ENCODE data around the gene HBA2.

Gene HBA2

DNA sequence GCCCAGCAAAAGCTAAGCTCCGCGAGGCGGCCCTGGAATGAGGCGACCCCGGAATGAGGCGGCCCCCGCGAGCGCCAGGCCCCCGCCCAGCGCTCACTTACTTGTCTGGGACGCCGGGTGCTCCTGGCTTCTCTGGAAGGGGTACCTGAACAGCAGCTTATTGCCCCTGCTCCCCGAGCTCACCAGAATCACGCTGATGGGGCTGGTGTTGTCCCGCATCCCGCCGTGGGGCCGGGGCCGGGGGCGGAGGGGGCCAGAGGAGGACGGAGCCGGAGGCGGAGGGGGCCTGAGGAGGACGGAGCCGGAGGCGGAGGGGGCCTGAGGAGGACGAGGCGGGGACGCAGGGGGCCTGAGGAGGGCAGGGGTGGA, 34.6 kb upstream of the HBA2 start:
- ATAC-seq = peak; percentile 61
- no peak for TF ChIP-seq OSR1 (CRISPR knock-in tag; IDR thresholded peaks at IDR 0.05)
- TF ChIP-seq, protein P1, sequence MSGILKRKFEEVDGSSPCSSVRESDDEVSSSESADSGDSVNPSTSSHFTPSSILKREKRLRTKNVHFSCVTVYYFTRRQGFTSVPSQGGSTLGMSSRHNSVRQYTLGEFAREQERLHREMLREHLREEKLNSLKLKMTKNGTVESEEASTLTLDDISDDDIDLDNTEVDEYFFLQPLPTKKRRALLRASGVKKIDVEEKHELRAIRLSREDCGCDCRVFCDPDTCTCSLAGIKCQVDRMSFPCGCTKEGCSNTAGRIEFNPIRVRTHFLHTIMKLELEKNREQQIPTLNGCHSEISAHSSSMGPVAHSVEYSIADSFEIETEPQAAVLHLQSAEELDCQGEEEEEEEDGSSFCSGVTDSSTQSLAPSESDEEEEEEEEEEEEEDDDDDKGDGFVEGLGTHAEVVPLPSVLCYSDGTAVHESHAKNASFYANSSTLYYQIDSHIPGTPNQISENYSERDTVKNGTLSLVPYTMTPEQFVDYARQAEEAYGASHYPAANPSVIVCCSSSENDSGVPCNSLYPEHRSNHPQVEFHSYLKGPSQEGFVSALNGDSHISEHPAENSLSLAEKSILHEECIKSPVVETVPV (CRISPR knock-in tag; IDR thresholded peaks at IDR 0.05) = no peak
- no peak for TF ChIP-seq GLIS3 (CRISPR knock-in tag; IDR thresholded peaks at IDR 0.05)
- TF ChIP-seq SNAI2 (CRISPR knock-in tag; IDR thresholded peaks at IDR 0.05) = no peak
- no peak for TF ChIP-seq TCF4 (CRISPR knock-in tag; IDR thresholded peaks at IDR 0.05; ENCODE audit: borderline replicate concordance)
- TF ChIP-seq, protein P2, sequence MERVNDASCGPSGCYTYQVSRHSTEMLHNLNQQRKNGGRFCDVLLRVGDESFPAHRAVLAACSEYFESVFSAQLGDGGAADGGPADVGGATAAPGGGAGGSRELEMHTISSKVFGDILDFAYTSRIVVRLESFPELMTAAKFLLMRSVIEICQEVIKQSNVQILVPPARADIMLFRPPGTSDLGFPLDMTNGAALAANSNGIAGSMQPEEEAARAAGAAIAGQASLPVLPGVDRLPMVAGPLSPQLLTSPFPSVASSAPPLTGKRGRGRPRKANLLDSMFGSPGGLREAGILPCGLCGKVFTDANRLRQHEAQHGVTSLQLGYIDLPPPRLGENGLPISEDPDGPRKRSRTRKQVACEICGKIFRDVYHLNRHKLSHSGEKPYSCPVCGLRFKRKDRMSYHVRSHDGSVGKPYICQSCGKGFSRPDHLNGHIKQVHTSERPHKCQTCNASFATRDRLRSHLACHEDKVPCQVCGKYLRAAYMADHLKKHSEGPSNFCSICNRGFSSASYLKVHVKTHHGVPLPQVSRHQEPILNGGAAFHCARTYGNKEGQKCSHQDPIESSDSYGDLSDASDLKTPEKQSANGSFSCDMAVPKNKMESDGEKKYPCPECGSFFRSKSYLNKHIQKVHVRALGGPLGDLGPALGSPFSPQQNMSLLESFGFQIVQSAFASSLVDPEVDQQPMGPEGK (CRISPR knock-in tag; IDR thresholded peaks at IDR 0.05; ENCODE audit: borderline replicate concordance) = no peak
- TF ChIP-seq ZFP30 (CRISPR knock-in tag; IDR thresholded peaks at IDR 0.05) = no peak
- TF ChIP-seq RARB (CRISPR knock-in tag; IDR thresholded peaks at IDR 0.05) = no peak
- no peak for TF ChIP-seq ARNTL (CRISPR knock-in tag; IDR thresholded peaks at IDR 0.05; ENCODE audit: borderline replicate concordance, low read depth)
- no peak for TF ChIP-seq ESRRG (CRISPR knock-in tag; IDR thresholded peaks at IDR 0.05)
- TF ChIP-seq CSDC2 (CRISPR knock-in tag; IDR thresholded peaks at IDR 0.05) = no peak
- no peak for TF ChIP-seq ZNF70 (CRISPR knock-in tag; IDR thresholded peaks at IDR 0.05)
- TF ChIP-seq ZNF565 (CRISPR knock-in tag; conservative IDR thresholded peaks at IDR 0.05; ENCODE audit: low read depth) = no peak
- TF ChIP-seq, protein P3, sequence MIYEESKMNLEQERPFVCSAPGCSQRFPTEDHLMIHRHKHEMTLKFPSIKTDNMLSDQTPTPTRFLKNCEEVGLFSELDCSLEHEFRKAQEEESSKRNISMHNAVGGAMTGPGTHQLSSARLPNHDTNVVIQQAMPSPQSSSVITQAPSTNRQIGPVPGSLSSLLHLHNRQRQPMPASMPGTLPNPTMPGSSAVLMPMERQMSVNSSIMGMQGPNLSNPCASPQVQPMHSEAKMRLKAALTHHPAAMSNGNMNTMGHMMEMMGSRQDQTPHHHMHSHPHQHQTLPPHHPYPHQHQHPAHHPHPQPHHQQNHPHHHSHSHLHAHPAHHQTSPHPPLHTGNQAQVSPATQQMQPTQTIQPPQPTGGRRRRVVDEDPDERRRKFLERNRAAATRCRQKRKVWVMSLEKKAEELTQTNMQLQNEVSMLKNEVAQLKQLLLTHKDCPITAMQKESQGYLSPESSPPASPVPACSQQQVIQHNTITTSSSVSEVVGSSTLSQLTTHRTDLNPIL (CRISPR knock-in tag; IDR thresholded peaks at IDR 0.05; ENCODE audit: low read depth) = no peak
- no peak for TF ChIP-seq ZFP3 (CRISPR knock-in tag; IDR thresholded peaks at IDR 0.05)

DNA sequence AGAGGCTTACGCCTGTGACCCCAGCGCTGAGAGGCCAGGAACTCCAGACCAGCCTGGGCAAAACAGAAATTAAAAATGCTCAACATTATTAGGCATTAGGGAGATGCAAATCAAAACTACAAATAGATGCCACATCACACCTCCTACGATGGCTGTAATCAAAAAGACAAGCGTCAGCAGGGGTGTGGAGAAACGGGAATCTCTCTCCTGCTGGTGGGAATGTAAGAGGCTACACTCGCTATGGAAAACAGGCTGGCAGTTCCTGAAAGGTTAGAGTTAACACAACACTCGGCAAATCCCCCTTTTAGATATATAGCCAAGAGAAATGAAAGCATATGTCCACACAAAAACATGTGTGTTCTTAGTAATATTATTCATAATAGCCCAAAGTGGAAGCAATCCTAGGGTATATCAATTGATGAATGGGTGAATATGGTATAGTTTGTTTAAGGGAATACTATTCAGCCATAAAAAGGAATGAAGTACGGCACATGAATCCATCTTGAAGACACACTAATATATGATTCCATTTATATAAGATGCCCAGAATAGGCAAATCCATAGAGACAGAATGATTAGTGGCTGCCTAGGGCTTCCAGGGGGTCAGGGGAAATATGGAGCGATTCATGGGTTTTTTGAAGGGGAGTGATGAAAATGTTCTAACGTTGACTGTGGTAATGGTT, 32.4 kb upstream of the HBA2 start:
- TF ChIP-seq ESRRG (CRISPR knock-in tag; IDR thresholded peaks at IDR 0.05) (no peak), PPARA (CRISPR knock-in tag; IDR thresholded peaks at IDR 0.05; ENCODE audit: borderline replicate concordance) (no peak), OSR1 (CRISPR knock-in tag; IDR thresholded peaks at IDR 0.05) (no peak), ARNTL (CRISPR knock-in tag; IDR thresholded peaks at IDR 0.05; ENCODE audit: borderline replicate concordance, low read depth) (no peak), TOX (CRISPR knock-in tag; IDR thresholded peaks at IDR 0.05; ENCODE audit: borderline replicate concordance) (no peak)
- TF ChIP-seq, protein P3 (CRISPR knock-in tag; IDR thresholded peaks at IDR 0.05; ENCODE audit: low read depth) = no peak
- TF ChIP-seq, protein P4, sequence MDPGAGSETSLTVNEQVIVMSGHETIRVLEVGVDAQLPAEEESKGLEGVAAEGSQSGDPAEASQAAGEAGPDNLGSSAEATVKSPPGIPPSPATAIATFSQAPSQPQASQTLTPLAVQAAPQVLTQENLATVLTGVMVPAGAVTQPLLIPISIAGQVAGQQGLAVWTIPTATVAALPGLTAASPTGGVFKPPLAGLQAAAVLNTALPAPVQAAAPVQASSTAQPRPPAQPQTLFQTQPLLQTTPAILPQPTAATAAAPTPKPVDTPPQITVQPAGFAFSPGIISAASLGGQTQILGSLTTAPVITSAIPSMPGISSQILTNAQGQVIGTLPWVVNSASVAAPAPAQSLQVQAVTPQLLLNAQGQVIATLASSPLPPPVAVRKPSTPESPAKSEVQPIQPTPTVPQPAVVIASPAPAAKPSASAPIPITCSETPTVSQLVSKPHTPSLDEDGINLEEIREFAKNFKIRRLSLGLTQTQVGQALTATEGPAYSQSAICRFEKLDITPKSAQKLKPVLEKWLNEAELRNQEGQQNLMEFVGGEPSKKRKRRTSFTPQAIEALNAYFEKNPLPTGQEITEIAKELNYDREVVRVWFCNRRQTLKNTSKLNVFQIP (CRISPR knock-in tag; IDR thresholded peaks at IDR 0.05; ENCODE audit: borderline replicate concordance, low read depth) = no peak
- no peak for ATAC-seq

DNA sequence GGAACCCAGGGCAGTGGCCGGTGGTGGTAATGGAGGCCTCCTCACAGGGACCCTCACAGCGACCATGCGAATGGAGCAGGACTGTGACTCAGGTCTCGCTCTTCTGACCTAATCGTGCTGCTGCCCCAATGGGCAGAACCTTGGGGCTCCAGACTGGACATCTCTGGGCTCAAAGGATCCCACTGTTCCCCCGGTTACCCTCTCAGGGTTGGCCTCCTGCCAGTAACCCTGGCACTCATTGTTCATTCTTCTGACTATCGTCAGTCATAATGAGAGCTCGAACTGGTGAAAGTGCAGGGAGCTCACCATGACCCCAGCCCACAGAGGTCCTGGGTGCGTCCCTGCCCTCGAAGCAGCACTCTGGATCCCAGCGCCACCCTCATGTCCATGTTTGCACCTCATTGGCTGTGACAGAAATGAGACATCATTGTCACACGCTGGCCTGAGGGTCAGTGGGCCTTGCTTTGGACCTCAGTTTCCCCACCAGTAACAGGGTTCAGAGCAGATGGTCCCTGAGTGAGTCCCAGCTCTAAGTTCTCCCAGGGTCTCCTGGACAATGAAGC, 30.2 kb upstream of the HBA2 start:
- ATAC-seq = no peak
- TF ChIP-seq PPARA (CRISPR knock-in tag; IDR thresholded peaks at IDR 0.05; ENCODE audit: borderline replicate concordance) = no peak

DNA sequence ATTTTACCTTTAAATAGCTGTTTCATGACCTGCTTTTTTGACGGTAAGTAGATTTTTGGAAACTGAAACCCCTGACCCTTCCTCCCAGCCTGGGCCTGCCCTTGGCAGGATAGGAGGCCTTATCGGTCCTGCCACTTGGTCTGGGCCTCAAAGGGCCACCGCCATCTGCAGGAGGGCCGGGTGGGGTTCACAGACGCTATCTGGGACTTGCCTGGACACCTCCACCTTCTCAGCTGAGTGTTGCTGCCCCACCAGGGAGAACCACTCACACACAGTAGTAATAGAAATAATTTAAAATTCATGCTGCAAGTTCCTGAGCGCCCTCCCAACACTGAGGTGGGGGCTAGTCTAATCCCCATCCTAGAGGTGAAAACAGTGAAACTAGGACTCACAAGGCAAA, 29.6 kb upstream of the HBA2 start:
- no peak for ATAC-seq
- no peak for TF ChIP-seq ESRRG (CRISPR knock-in tag; IDR thresholded peaks at IDR 0.05)
- TF ChIP-seq, protein P1 (CRISPR knock-in tag; IDR thresholded peaks at IDR 0.05) = no peak
- TF ChIP-seq TCF4 (CRISPR knock-in tag; IDR thresholded peaks at IDR 0.05; ENCODE audit: borderline replicate concordance) = no peak
- no peak for TF ChIP-seq TOX (CRISPR knock-in tag; IDR thresholded peaks at IDR 0.05; ENCODE audit: borderline replicate concordance)
- no peak for TF ChIP-seq ZNF565 (CRISPR knock-in tag; conservative IDR thresholded peaks at IDR 0.05; ENCODE audit: low read depth)
- TF ChIP-seq BACH2 (CRISPR knock-in tag; IDR thresholded peaks at IDR 0.05; ENCODE audit: borderline replicate concordance) = no peak
- TF ChIP-seq ZNF70 (CRISPR knock-in tag; IDR thresholded peaks at IDR 0.05) = no peak
- TF ChIP-seq, protein P2 (CRISPR knock-in tag; IDR thresholded peaks at IDR 0.05; ENCODE audit: borderline replicate concordance) = no peak
- no peak for TF ChIP-seq CSDC2 (CRISPR knock-in tag; IDR thresholded peaks at IDR 0.05)
- no peak for TF ChIP-seq ZC3H10 (CRISPR knock-in tag; IDR thresholded peaks at IDR 0.05)
- TF ChIP-seq OSR1 (CRISPR knock-in tag; IDR thresholded peaks at IDR 0.05) = no peak

All from SK-N-SH treated with all-trans-retinoic acid at 6 μM for 48 hours (cell line).